Measurements from ENCODE around the gene FBXO41.

FBXO41 gene

DNA sequence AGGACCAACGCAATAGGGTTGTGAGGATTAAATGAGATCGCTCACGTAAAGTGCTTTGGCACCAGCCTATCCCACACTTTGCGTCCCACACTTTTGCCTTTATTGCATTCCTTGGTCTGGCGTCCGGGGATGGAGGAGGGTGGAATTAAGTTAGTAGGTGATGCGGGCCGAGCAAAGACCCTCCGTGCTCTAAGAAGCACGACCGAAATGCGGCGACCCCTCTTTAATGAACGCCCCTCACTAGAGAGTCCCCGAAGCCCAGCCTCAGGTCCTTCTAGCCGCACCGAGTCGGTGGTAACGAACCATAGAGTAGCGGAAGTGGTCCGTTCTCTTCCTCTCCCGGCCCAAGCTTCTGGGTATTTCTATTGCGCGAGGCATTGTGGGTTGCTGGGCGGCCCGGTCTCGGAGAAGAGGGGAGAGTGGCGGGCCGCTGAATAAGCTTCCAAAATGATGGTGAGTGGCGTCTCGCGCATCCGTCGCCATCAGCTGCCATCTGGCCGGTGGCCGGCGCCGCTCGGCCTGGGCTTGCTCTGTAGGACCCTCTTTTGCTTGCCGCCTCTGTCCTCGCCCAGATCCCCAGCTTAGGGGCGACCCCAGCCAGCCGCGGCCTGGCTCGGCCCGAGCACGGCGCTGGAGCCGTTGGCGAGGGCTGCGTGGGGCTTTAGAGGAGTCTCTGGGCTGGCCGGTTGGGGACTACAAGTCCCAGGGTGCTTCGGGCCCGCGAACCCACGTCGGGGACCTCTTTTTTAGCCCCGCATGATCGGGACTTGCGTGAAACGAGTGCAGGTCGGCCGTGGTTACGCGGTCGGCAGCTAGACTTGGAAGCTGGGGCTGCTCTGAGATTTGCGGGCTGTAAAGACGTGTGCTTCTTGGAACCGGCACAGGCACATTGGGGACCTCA lies 50.1 kb downstream of the FBXO41 start, which contains the start of gene CCT7:
Gene CCT7, plus strand, starts transcription at position 377 of the 901 bp plus-strand sequence. Its CDS starts 71 bp downstream, at position 448.
- peaks cover 10% of the 10 kb centered on the region for H3K36me3 ChIP-seq (ENCODE audit: control insufficient read depth, low read depth, low read length)

DNA sequence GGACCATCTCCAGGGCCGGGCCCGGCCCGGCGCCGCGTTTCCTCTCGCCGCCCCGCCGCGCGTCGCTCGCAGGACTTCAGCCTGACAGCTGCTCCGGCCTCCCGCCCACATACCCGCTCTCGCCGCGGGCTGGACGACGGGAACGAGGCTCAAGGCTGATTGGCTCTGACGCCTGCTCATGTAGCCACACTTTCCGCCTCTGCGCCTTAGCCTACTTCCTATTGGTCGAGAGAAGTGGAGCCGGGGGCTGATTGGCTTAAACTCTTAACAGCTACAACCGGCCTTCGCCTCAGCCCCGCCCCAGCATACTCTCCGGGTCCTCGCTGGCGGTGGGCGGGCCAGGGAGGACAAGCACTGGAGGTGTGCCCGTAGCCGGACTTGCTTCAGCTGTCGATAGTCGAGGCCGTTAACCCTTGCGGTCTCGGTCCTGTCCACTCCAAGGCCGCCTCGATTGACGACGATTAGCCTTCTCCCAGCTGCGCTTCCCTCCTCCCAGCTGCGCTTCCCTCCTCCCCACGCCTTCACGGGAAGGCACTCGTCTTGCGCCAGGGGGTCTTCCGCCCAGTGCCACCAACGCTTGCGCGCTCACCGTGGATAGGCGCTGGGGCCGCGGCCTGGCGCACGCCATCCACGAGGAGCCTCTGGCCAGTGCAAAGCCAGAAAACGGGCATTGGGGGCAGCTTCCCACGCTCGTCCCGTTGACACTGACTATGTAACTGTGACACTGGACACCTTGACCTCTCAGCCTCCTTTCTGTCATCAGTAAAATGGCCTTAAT lies 50.9 kb downstream of the FBXO41 start, which contains the start of gene PRADC1:
Gene PRADC1, minus strand, starts transcription at position 86 of the 778 bp plus-strand sequence. Its CDS starts 79 bp downstream, at position 7.
- Histone ChIP-seq H3K27me3 (ENCODE audit: control insufficient read depth, insufficient read depth, low read length) (no peaks in the 10 kb centered on the region), H3K27ac (ENCODE audit: low read length) (no peak within 1 kb of the TSS), H3K9me3 (ENCODE audit: control insufficient read depth, low read depth, low read length) (no peaks in the 10 kb centered on the region), H3K9ac (ENCODE audit: low read length) (peak within 1 kb of the TSS; percentile 97), H3K4me3 (ENCODE audit: low read length) (peak within 1 kb of the TSS; percentile 99), H3K36me3 (ENCODE audit: control insufficient read depth, low read depth, low read length) (peaks cover 2% of the 10 kb centered on the region), H3K4me1 (ENCODE audit: control insufficient read depth, low read depth, low read length) (peaks cover 13% of the 10 kb centered on the region)

More for the DNA sequence above, 50.1 kb downstream of the FBXO41 start, which contains the start of gene CCT7:
- Histone ChIP-seq H3K4me3 (ENCODE audit: low read length) (peak within 1 kb of the TSS; percentile 99), H3K27me3 (ENCODE audit: control insufficient read depth, insufficient read depth, low read length) (no peaks in the 10 kb centered on the region), H3K9me3 (ENCODE audit: control insufficient read depth, low read depth, low read length) (no peaks in the 10 kb centered on the region), H3K9ac (ENCODE audit: low read length) (peak within 1 kb of the TSS; percentile 97), H3K27ac (ENCODE audit: low read length) (peak within 1 kb of the TSS; percentile 78), H3K4me1 (ENCODE audit: control insufficient read depth, low read depth, low read length) (peaks cover 15% of the 10 kb centered on the region)

DNA sequence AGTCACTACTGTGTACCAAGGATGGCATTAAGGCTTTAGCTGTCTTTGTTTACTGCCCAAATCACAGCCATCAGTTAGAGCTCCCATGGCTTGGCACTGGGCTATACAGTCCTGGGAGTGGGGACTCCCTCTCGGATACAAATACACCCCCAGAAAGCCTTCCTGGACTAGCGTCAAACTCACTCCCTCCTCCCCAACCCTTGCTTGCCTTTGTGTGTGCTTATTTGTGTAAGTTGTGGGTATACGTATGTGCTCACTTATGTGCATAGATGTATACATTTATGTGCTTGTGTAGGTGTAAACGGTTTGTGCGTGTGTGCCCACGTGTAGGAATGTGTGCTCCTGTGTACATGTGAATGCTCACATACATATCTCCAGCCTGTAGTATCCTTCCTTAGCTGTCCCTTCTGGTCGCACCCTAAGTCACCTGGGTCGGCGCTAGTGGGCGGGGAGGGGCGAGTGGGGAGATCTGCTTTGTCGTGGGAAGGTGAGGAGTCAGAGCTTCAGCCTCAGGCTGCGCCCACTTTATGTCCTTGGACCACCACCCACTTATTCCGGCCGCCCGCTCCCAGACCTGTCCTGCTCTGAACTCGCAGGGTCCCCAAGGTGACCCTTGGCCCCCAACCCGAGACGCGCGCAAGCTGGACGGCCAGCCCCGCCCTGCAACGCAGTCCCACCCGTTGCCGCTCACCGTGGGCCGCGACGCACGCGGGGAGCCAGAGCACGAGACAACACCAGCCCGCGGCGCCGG lies 51.7 kb downstream of the FBXO41 start:
- Histone ChIP-seq H3K27me3 (ENCODE audit: control insufficient read depth, insufficient read depth, low read length) (no peaks in the 10 kb centered on the region), H3K9ac (ENCODE audit: low read length) (peak overlapping the region; percentile 11), H3K4me1 (ENCODE audit: control insufficient read depth, low read depth, low read length) (peaks cover 9% of the 10 kb centered on the region), H3K4me3 (ENCODE audit: low read length) (peak overlapping the region; percentile 99), H3K27ac (ENCODE audit: low read length) (no peak overlapping the region), H3K36me3 (ENCODE audit: control insufficient read depth, low read depth, low read length) (no peaks in the 10 kb centered on the region), H3K9me3 (ENCODE audit: control insufficient read depth, low read depth, low read length) (no peaks in the 10 kb centered on the region)

DNA sequence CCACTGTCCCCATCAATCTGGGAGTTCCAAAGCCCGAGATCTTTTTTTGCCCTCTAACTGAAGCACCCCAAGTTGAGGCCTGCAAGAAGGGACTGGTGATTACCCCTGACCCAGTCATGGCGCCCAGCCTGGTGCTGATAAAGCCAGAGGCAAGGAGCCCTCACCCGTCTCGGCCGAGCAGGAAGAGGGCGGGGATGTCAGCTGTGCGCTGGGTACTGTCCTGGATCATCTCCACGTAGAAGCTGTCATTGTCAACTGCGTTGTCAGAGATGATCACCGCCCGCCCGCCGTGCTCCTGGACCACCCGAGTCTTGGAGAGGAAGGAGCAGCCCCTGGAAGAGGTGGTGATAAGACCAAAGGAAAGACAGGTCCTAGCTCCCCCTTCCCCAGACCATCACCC lies 55.6 kb downstream of the FBXO41 start:
- no peak overlapping the region for H3K4me3 ChIP-seq (ENCODE audit: low read length)
- H3K9ac ChIP-seq (ENCODE audit: low read length) = no peak overlapping the region
- no peak overlapping the region for H3K27ac ChIP-seq (ENCODE audit: low read length)
- no peaks in the 10 kb centered on the region for H3K27me3 ChIP-seq (ENCODE audit: control insufficient read depth, insufficient read depth, low read length)
- no peaks in the 10 kb centered on the region for H3K4me1 ChIP-seq (ENCODE audit: control insufficient read depth, low read depth, low read length)
- H3K36me3 ChIP-seq (ENCODE audit: control insufficient read depth, low read depth, low read length) = peaks cover 23% of the 10 kb centered on the region
- H3K9me3 ChIP-seq (ENCODE audit: control insufficient read depth, low read depth, low read length) = no peaks in the 10 kb centered on the region

DNA sequence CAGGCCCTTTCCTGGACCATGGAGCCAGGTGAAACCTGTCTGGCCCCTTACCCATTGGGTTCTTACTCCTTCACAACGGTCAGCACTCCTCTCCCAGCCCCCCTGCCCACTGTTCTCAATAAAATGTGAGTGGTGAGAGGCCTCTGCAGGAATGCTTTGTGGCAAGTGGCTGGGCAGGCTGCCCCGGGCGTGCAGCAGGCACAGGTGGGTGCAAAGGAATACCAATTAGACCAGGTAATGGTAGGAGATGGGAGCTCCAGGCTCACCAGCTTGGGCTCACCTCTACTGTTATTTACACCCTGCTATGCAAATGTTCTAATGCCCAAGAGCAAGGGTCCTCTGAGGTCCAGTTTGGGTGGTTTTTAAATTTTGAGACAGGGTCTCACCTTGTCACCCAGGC lies 57.2 kb downstream of the FBXO41 start:
- H3K27me3 ChIP-seq (ENCODE audit: control insufficient read depth, insufficient read depth, low read length) = no peaks in the 10 kb centered on the region
- peaks cover 38% of the 10 kb centered on the region for H3K36me3 ChIP-seq (ENCODE audit: control insufficient read depth, low read depth, low read length)
- no peaks in the 10 kb centered on the region for H3K4me1 ChIP-seq (ENCODE audit: control insufficient read depth, low read depth, low read length)
- H3K27ac ChIP-seq (ENCODE audit: low read length) = no peak overlapping the region
- H3K9ac ChIP-seq (ENCODE audit: low read length) = no peak overlapping the region
- H3K9me3 ChIP-seq (ENCODE audit: control insufficient read depth, low read depth, low read length) = no peaks in the 10 kb centered on the region
- H3K4me3 ChIP-seq (ENCODE audit: low read length) = no peak overlapping the region

DNA sequence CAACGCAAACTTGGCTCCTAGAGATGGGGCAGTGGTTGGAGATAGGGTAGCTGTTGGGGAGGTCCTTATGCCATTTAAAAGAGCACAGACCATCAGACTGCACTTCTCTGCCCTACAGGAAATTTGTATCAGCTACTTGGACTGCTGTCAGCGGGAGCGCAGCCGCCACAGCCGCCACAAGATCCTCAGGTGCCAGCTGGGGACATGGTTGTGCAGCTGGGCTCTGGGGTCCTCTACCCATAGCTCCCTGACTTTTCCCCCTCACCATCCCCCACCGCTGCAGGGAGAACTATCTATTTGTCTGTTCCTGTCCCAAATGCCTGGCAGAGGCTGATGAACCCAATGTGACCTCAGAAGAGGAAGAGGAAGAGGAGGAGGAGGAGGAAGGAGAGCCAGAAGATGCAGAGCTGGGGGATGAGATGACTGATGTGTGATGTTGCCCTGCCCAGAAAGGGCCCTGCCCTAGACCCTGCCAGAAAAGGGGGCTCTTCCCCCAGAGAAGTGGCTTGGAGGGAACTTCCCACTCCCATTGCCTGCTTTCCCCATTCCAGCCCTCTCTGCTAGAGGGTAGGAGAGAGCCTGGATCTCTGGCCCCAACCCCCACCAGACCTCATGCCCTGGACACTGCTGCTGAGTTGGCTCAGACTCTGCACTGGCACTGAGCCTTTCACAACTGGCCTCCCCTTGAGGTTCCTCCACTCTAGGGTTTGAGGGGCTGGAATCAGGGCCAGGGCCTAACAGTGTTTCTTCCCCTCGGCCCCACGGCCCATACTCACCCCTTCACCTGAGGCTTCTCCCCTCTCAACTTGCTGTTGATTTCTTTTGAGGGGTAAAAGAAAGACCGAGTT lies 58.5 kb downstream of the FBXO41 start:
- H3K9ac ChIP-seq (ENCODE audit: low read length) = no peak overlapping the region
- no peak overlapping the region for H3K27ac ChIP-seq (ENCODE audit: low read length)
- no peaks in the 10 kb centered on the region for H3K4me1 ChIP-seq (ENCODE audit: control insufficient read depth, low read depth, low read length)
- H3K9me3 ChIP-seq (ENCODE audit: control insufficient read depth, low read depth, low read length) = no peaks in the 10 kb centered on the region
- H3K36me3 ChIP-seq (ENCODE audit: control insufficient read depth, low read depth, low read length) = peaks cover 50% of the 10 kb centered on the region
- no peak overlapping the region for H3K4me3 ChIP-seq (ENCODE audit: low read length)
- H3K27me3 ChIP-seq (ENCODE audit: control insufficient read depth, insufficient read depth, low read length) = no peaks in the 10 kb centered on the region

DNA sequence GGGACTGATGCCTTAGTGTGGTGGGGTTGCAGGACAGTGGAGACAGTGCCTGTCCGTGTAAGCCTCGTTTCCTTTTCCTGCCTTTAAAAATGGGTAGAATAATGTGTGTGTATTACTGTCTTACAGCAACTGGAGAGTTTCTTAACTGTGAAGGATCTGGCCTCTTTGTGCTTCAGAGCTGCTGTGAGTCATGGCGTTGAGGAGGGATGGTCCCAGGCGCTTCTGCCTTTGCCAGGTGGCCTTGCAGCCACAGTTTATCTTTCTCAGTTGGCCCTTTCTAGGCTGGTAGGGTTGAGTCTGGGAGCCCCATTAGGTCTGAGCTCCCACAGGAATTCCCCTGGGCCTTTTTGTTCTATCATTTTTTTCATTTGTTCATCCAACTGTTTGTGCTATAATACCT lies 60.5 kb downstream of the FBXO41 start:
- H3K4me3 ChIP-seq (ENCODE audit: low read length) = no peak overlapping the region
- no peaks in the 10 kb centered on the region for H3K9me3 ChIP-seq (ENCODE audit: control insufficient read depth, low read depth, low read length)
- no peaks in the 10 kb centered on the region for H3K27me3 ChIP-seq (ENCODE audit: control insufficient read depth, insufficient read depth, low read length)
- no peak overlapping the region for H3K27ac ChIP-seq (ENCODE audit: low read length)
- peaks cover 50% of the 10 kb centered on the region for H3K36me3 ChIP-seq (ENCODE audit: control insufficient read depth, low read depth, low read length)
- no peaks in the 10 kb centered on the region for H3K4me1 ChIP-seq (ENCODE audit: control insufficient read depth, low read depth, low read length)
- H3K9ac ChIP-seq (ENCODE audit: low read length) = no peak overlapping the region

DNA sequence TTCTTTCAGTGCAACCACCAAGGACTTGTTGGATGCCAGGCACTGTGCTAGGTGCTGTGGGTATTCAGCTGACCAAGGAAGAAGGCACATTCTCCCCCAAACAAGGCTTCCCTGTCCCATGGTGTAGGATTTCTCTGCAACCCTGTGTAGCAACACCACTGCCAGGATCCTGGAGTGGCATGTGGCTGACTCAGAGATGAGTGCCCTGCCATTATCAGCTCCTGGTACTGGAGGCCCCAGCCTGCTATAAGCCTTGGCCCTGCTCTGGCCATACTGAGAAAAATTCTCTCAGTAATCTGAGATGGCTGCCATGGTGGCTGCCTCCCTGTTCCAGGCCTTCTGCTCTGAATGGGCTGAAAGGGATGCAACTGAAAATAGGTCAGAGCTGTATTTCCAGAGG lies 66.0 kb downstream of the FBXO41 start:
- Histone ChIP-seq H3K36me3 (ENCODE audit: control insufficient read depth, low read depth, low read length) (peaks cover 24% of the 10 kb centered on the region), H3K9ac (ENCODE audit: low read length) (no peak overlapping the region), H3K9me3 (ENCODE audit: control insufficient read depth, low read depth, low read length) (no peaks in the 10 kb centered on the region), H3K4me1 (ENCODE audit: control insufficient read depth, low read depth, low read length) (peaks cover 8% of the 10 kb centered on the region), H3K27ac (ENCODE audit: low read length) (no peak overlapping the region), H3K27me3 (ENCODE audit: control insufficient read depth, insufficient read depth, low read length) (peaks cover 1% of the 10 kb centered on the region), H3K4me3 (ENCODE audit: low read length) (no peak overlapping the region)

DNA sequence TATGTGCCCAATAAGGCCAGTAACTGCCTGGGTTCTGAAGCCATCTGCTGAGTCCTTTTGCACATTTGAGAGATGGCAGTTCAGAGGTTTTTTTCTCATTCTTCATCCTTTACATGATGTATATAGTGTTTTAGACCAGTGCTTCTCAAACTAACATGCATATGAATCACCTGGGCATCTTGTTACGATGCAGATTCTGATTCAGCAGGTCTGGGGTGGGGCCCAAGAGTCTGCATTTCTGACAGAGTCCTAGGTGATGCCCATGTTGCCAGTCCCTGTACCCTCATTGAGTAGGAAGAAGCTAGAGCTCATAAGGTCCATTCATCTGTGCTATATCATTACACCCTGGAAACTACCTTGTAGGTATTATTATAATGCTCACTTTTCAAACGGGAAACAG lies 66.5 kb downstream of the FBXO41 start:
- Histone ChIP-seq H3K4me1 (ENCODE audit: control insufficient read depth, low read depth, low read length) (peaks cover 8% of the 10 kb centered on the region), H3K27me3 (ENCODE audit: control insufficient read depth, insufficient read depth, low read length) (peaks cover 6% of the 10 kb centered on the region), H3K27ac (ENCODE audit: low read length) (no peak overlapping the region), H3K4me3 (ENCODE audit: low read length) (no peak overlapping the region), H3K9ac (ENCODE audit: low read length) (no peak overlapping the region), H3K36me3 (ENCODE audit: control insufficient read depth, low read depth, low read length) (peaks cover 19% of the 10 kb centered on the region), H3K9me3 (ENCODE audit: control insufficient read depth, low read depth, low read length) (no peaks in the 10 kb centered on the region)

DNA sequence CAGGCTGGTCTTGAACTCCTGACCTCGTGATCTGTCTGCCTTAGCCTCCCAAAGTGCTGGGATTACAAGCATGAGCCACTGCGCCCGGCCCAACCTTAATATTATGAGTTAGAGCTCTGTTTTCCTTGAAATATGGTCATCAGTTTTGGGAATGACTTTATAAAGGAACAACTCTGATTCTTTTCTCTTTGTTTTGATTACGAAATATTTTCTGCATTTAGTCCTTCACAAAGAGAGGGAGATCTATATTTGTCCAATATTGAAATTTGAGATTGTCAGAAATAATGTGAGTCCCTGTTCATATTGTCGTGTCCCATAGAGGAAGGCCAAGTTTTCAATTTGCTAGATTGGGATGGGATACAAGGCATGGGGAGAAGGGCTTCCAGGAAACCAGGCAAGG lies 67.1 kb downstream of the FBXO41 start:
- peaks cover 12% of the 10 kb centered on the region for H3K36me3 ChIP-seq (ENCODE audit: control insufficient read depth, low read depth, low read length)

More for the DNA sequence above, 67.1 kb downstream of the FBXO41 start:
- no peak overlapping the region for H3K27ac ChIP-seq (ENCODE audit: low read length)
- H3K4me3 ChIP-seq (ENCODE audit: low read length) = no peak overlapping the region
- peaks cover 9% of the 10 kb centered on the region for H3K27me3 ChIP-seq (ENCODE audit: control insufficient read depth, insufficient read depth, low read length)
- H3K9ac ChIP-seq (ENCODE audit: low read length) = no peak overlapping the region
- peaks cover 8% of the 10 kb centered on the region for H3K4me1 ChIP-seq (ENCODE audit: control insufficient read depth, low read depth, low read length)
- H3K9me3 ChIP-seq (ENCODE audit: control insufficient read depth, low read depth, low read length) = no peaks in the 10 kb centered on the region
